ENCODE measurements around the gene RRAGB. TPM values are rescaled to one million over a fixed set of nuclear protein-coding genes. Genes with fewer than 3 reads are reported as not detected.
"Not testable (repeated sequence)": the region's sequence is repeated elsewhere in the genome, so short reads cannot be mapped to it uniquely, and the experiment has no call there.

RRAGB gene
- total and polyA plus RNA-seq, 8 donors, result 9.2 to 56.5 (median 27.7) TPM

DNA sequence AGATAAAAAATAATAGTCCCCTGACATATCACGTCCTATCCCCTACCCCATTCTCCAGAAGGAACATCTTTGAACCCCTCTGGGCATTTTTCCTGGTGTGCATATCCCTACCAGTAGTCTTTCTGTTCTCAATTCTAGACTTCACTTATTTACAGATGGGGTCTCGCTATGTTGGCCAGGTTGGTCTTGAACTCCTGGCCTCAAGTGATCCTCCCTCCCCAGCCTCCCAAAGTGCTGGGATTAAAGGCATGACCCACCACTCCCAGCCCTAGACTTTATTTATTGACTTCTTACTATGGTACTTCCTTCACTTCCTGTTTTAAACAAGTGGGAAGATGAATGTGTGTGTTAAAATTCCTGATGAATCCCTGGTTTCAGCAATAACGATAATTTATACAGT is 612 bp upstream of the RRAGB start:
- H3K27me3 ChIP-seq, result no peaks in the 10 kb centered on the region
- intact Hi-C loops (cut with DNase I; ENCODE audit: low total_unique reads), result no loop called here
- DNase-seq, result no peak
- peaks cover 0 to 5% (median 0%) of the 10 kb centered on the region in 4 donors for H3K36me3 ChIP-seq
- H3K4me3 ChIP-seq, result peak overlapping the region; percentile 53 to 64 (median 61)
- no peaks in the 10 kb centered on the region for H3K9me3 ChIP-seq
- TF ChIP-seq POLR2A (IDR thresholded peaks at IDR 0.05) (no peak), POLR2AphosphoS5 (IDR thresholded peaks at IDR 0.05) (no peak), EP300 (IDR thresholded peaks at IDR 0.05) (no peak)
- TF ChIP-seq, protein P1, sequence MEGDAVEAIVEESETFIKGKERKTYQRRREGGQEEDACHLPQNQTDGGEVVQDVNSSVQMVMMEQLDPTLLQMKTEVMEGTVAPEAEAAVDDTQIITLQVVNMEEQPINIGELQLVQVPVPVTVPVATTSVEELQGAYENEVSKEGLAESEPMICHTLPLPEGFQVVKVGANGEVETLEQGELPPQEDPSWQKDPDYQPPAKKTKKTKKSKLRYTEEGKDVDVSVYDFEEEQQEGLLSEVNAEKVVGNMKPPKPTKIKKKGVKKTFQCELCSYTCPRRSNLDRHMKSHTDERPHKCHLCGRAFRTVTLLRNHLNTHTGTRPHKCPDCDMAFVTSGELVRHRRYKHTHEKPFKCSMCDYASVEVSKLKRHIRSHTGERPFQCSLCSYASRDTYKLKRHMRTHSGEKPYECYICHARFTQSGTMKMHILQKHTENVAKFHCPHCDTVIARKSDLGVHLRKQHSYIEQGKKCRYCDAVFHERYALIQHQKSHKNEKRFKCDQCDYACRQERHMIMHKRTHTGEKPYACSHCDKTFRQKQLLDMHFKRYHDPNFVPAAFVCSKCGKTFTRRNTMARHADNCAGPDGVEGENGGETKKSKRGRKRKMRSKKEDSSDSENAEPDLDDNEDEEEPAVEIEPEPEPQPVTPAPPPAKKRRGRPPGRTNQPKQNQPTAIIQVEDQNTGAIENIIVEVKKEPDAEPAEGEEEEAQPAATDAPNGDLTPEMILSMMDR (IDR thresholded peaks at IDR 0.05), result no peak
- WGBS, 5 donors, result 18 to 73% (median 43%) methylated on average over 3 of the region's 3 CpGs
- H3K4me1 ChIP-seq, result peaks cover 0 to 19% (median 12%) of the 10 kb centered on the region in 4 donors
- peak overlapping the region in 4 of 5 donors; percentile 88 to 93 (median 92) for H3K27ac ChIP-seq

DNA sequence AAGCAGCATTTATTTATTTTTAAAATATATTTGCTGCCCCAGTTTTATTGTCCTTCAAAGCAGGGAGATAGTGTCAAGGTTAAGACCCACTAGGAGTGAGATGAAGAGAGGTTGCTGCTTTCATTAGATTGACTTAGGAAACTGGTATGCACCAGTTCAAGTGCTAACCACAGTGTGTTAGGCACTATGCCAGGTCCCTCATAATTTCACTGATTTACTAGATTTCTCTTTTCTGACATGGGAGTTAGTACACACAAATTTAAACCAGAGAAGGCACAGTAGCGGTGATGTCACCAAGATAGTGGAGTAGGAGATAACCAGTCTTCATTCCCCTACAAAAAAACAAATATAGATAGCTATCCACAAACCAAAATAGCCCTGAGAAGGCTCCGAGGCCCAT is 14.3 kb downstream of the RRAGB start:
- Histone ChIP-seq H3K27ac (no peak overlapping the region), H3K9me3 (peaks cover 0 to 9% (median 0%) of the 10 kb centered on the region in 4 donors), H3K4me1 (no peaks in the 10 kb centered on the region), H3K4me3 (no peak overlapping the region), H3K27me3 (no peaks in the 10 kb centered on the region), H3K36me3 (peaks cover 0 to 72% (median 60%) of the 10 kb centered on the region in 4 donors)
- WGBS, 5 donors, result 71 to 100% (median 78%) methylated on average over 2 of the region's 2 CpGs
- TF ChIP-seq EP300 (IDR thresholded peaks at IDR 0.05) (no peak), POLR2A (IDR thresholded peaks at IDR 0.05) (no peak), POLR2AphosphoS5 (IDR thresholded peaks at IDR 0.05) (no peak)
- TF ChIP-seq, protein P1 (IDR thresholded peaks at IDR 0.05), result no peak
- intact Hi-C loops (cut with DNase I; ENCODE audit: low total_unique reads), result no loop called here
- DNase-seq, result no peak

- intact Hi-C loops (cut with DNase I; ENCODE audit: low total_unique reads), result no loop called here
- H3K27me3 ChIP-seq, result no peaks in the 10 kb centered on the region
- peaks cover 0 to 9% (median 0%) of the 10 kb centered on the region in 4 donors for H3K9me3 ChIP-seq
- H3K4me3 ChIP-seq, result no peak overlapping the region
- WGBS, 5 donors, result 72 to 100% (median 85%) methylated on average over 2 to 4 of the region's 4 CpGs
- TF ChIP-seq POLR2AphosphoS5 (IDR thresholded peaks at IDR 0.05) (no peak), EP300 (IDR thresholded peaks at IDR 0.05) (no peak), POLR2A (IDR thresholded peaks at IDR 0.05) (no peak)
- TF ChIP-seq, protein P1 (IDR thresholded peaks at IDR 0.05), result no peak
- no peak overlapping the region for H3K27ac ChIP-seq
- H3K4me1 ChIP-seq, result no peaks in the 10 kb centered on the region
- no peak for DNase-seq
- H3K36me3 ChIP-seq, result peaks cover 8 to 83% (median 57%) of the 10 kb centered on the region in 4 donors
These were observed 21.4 kb downstream of the RRAGB start for GRCh38 chrX:55738969-55739368.

- TF ChIP-seq POLR2AphosphoS5 (IDR thresholded peaks at IDR 0.05) (no peak), POLR2A (IDR thresholded peaks at IDR 0.05) (no peak), EP300 (IDR thresholded peaks at IDR 0.05) (no peak)
- TF ChIP-seq, protein P1 (IDR thresholded peaks at IDR 0.05), result no peak
- Histone ChIP-seq H3K4me3 (no peak overlapping the region), H3K4me1 (no peaks in the 10 kb centered on the region), H3K27ac (no peak overlapping the region), H3K27me3 (no peaks in the 10 kb centered on the region), H3K9me3 (no peaks in the 10 kb centered on the region), H3K36me3 (peaks cover 2 to 88% (median 62%) of the 10 kb centered on the region in 4 donors)
- 60 to 96% (median 85%) methylated on average over 2 of the region's 2 CpGs for WGBS, 5 donors
- no peak for DNase-seq
- intact Hi-C loops (cut with DNase I; ENCODE audit: low total_unique reads), result no loop called here
These were observed 25.1 kb downstream of the RRAGB start for GRCh38 chrX:55742649-55743048.

- H3K4me3 ChIP-seq; H3K27me3 ChIP-seq; H3K27ac ChIP-seq; H3K9me3 ChIP-seq; DNase-seq; intact Hi-C loops (cut with DNase I; ENCODE audit: low total_unique reads); H3K4me1 ChIP-seq: not testable (repeated sequence)
- WGBS, 5 donors, result 94 to 99% (median 97%) methylated on average over 12 to 18 of the region's 24 CpGs; no CpG with 5 or more reads in 2 of the 5 donors
- peaks cover 0 to 63% (median 45%) of the 10 kb centered on the region in 4 donors for H3K36me3 ChIP-seq
These were observed 30.9 kb downstream of the RRAGB start for GRCh38 chrX:55748463-55748862.
